Activated naive CD8-positive, alpha-beta T cell treated with anti-CD3 and anti-CD28 coated beads for 36 hours (primary cell): ENCODE data around the gene EIF3I. TPM values are rescaled to one million over a fixed set of nuclear protein-coding genes. Genes with fewer than 3 reads are reported as not detected.
A peak's percentile ranks its signal among the peaks of the same experiment; 100 is the strongest.

Source experiments
- DNase-seq: peaks from one replicate; pipeline ENCODE4 v3.0.0; 2021
- H3K27ac Mint-ChIP-seq: one replicate; pipeline ENCODE4 v1.8.0; 2022; ENCODE audit warnings: mild to moderate bottlenecking, moderate library complexity, mixed read lengths
- H3K27me3 Mint-ChIP-seq: one replicate; pipeline ENCODE4 v1.8.0; 2022; ENCODE audit warnings: mild to moderate bottlenecking, mixed read lengths
- H3K36me3 Mint-ChIP-seq: one replicate; pipeline ENCODE4 v1.8.0; 2021; ENCODE audit warnings: mild to moderate bottlenecking, mixed read lengths
- H3K4me1 Mint-ChIP-seq: one replicate; pipeline ENCODE4 v1.8.0; 2021; ENCODE audit warnings: mixed read lengths
- H3K4me3 Mint-ChIP-seq: one replicate; pipeline ENCODE4 v1.8.0; 2022; ENCODE audit warnings: mild to moderate bottlenecking, moderate library complexity, mixed read lengths
- H3K9me3 Mint-ChIP-seq: one replicate; pipeline ENCODE4 v1.8.0; 2022; ENCODE audit warnings: mixed read lengths
- total RNA-seq, 2 experiments: library from RNA; stranded (reverse); gene quantifications; one replicate each; pipeline ENCODE4 v1.2.3, GENCODE V29; 2021

EIF3I gene
- total RNA-seq, 2 experiments from 2014 or later = 366 to 389 TPM

DNA sequence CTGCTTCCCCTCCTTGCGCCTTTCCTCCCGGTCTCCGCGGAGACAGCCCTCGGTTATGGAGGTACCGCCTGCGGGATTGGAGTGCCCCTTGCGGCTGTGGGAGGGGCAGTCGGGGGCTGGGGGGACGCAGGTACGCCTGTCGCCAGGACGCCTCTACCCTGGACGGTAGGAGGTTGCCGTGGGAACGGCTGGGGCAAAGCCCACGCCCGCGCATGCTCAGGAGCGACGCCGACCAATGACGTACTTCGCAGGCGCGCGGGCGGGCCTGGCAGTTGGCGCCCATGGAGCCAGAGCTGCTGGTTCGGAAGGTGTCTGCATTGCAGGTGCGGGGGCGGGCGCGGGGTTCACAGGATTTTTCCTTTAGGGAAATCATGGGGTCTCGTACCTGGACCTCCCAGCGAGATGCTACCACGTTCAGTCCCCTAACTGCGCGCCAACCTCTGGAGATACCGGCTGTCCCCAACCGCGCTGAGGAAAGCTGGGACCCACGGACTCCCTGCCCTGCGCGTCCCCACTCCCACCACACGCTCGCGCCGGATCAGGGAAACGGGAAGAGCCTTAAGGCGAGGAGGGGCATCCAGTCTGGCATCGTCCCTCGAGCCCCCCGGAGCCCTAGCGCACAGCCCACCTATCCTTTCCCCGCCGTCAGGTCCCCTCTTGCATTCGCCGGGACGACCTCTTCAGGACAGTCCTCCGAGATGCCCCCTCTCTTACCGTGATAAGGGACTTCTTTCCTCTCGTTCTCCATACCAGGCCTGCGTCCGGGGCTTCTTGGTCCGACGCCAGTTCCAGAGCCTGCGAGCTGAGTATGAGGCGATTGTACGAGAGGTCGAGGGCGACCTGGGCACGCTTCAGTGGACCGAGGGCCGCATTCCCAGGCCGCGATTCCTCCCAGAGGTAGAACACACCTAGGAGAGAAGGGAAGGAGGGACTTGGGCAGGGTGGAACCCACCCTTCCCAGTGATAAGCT is 16.5 kb upstream of the EIF3I start, which contains the start of gene IQCC:
IQCC (plus strand) TSS at position 271 of the 970 bp plus-strand sequence; CDS start at position 282, 11 bp downstream.
- H3K36me3 Mint-ChIP-seq = peaks cover 19% of the 10 kb centered on the region
- H3K4me3 Mint-ChIP-seq = peak within 1 kb of the TSS; percentile 92
- H3K4me1 Mint-ChIP-seq = peaks cover 29% of the 10 kb centered on the region
- DNase-seq = peak; percentile 91
- H3K27me3 Mint-ChIP-seq = no peaks in the 10 kb centered on the region
- H3K9me3 Mint-ChIP-seq = no peaks in the 10 kb centered on the region
- H3K27ac Mint-ChIP-seq = peak within 1 kb of the TSS; percentile 82

DNA sequence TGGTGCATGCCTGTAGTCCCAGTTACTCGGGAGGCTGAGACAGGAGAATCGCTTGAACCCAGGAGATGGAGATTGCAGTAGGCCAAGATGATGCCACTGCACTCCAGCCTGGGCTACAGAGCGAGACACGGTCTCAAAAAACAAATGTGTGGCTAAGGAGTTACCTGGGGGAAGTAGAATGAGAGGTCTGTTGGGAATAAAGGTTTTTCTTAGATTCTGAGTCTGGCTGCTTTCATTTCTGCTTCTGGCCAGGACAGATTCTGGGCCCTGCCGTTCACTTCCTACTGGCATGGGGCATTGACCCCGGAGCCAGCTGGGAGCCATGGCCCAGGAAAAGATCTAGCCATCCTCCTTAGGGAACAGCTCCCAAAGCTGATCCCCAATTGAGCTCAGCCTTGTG is 13.7 kb upstream of the EIF3I start:
- no peaks in the 10 kb centered on the region for H3K9me3 Mint-ChIP-seq
- DNase-seq = no peak
- no peak overlapping the region for H3K4me3 Mint-ChIP-seq
- peak overlapping the region; percentile 29 for H3K27ac Mint-ChIP-seq
- no peaks in the 10 kb centered on the region for H3K27me3 Mint-ChIP-seq
- H3K4me1 Mint-ChIP-seq = peaks cover 13% of the 10 kb centered on the region
- H3K36me3 Mint-ChIP-seq = peaks cover 15% of the 10 kb centered on the region

DNA sequence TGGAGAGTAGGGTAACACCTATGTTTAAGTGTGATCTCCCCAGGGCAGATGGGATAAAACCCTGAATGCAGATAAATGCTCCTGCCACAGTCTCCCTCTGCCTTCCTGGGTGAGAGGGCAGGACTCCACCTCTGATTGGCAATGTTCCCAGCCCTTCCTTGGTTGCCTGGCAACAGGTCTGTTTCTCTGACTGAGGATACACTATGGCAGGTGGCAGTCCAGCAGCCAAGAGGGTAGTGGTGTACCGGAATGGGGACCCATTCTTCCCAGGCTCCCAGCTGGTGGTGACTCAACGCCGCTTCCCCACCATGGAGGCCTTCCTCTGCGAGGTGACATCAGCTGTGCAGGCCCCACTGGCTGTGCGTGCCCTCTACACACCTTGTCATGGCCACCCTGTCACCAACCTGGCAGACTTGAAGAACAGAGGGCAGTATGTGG is 13.3 kb upstream of the EIF3I start, which contains the start of gene DCDC2B:
DCDC2B (plus strand) TSS at position 199 of the 438 bp plus-strand sequence; CDS start at position 204, 5 bp downstream.
- Mint-ChIP-seq H3K9me3 (no peaks in the 10 kb centered on the region), H3K36me3 (peaks cover 13% of the 10 kb centered on the region), H3K27ac (peak within 1 kb of the TSS; percentile 29), H3K4me1 (peaks cover 12% of the 10 kb centered on the region), H3K27me3 (no peaks in the 10 kb centered on the region), H3K4me3 (no peak within 1 kb of the TSS)
- no peak for DNase-seq

DNA sequence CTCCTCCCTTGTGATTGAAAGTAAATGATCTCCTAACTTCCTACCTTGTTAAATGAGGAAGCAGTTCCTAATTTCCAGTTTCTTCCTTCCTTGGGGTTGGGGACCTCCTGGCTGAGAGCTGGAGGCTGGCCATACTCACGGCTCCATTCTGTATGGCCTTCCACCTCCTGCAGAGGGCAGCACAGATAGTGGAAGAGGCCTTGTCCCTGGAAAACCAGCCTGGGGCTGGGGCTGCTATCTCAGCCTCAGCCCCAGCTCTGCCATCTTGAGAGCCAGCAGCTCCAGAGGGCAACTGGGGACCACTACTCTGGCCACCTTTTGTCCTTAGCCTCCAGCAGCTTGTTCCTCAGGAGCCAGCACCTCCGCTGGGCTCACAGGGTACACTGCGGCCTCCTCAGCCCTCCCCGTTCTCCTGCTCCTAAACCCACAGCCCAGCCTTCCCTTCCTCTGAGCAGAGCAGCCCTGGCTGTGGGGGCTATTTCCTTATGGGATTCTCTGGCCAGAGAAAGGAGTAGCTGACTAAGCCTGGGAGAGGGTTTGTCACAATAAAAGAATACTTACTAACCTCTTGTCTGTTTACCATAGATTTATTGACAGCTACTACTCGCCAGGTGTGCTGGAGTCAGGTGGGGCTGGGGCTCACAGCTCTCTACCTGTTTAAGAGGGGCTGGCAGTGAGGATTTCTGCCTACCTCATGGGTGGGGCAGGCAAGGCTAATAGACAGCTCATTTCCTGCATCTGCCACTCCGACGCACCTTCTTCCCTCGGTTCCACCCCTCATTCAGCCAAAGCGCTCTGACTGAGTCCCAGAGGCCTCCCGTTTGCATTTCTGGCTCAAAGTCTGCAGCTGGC is 6.4 kb upstream of the EIF3I start:
- no peaks in the 10 kb centered on the region for H3K27me3 Mint-ChIP-seq
- peak; percentile 44 for DNase-seq
- H3K4me1 Mint-ChIP-seq = peaks cover 9% of the 10 kb centered on the region
- no peak overlapping the region for H3K27ac Mint-ChIP-seq
- H3K36me3 Mint-ChIP-seq = peaks cover 1% of the 10 kb centered on the region
- no peaks in the 10 kb centered on the region for H3K9me3 Mint-ChIP-seq
- no peak overlapping the region for H3K4me3 Mint-ChIP-seq

DNA sequence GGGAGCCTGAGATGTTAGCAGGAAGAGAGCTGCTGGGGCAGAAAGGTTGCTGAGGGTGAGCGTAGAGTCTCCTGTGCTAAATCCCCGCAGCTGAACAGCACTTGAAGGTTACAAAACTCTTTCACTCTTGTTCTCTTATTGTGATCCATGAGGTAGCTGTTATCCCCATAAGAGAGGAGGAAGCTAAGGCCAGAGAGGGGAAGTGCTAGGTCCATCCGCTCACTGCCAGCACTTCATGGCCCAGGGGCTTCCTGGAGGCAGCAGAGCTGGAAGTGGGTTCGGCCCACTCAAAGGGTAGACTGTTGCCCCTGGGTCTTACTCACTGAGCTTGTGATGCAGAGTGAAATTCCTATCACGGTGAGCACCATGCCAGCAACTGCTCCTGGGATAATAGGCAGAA is 5.6 kb upstream of the EIF3I start:
- DNase-seq = no peak
- Mint-ChIP-seq H3K27me3 (no peaks in the 10 kb centered on the region), H3K9me3 (no peaks in the 10 kb centered on the region), H3K4me3 (no peak overlapping the region), H3K4me1 (peaks cover 16% of the 10 kb centered on the region), H3K36me3 (peaks cover 1% of the 10 kb centered on the region), H3K27ac (no peak overlapping the region)

DNA sequence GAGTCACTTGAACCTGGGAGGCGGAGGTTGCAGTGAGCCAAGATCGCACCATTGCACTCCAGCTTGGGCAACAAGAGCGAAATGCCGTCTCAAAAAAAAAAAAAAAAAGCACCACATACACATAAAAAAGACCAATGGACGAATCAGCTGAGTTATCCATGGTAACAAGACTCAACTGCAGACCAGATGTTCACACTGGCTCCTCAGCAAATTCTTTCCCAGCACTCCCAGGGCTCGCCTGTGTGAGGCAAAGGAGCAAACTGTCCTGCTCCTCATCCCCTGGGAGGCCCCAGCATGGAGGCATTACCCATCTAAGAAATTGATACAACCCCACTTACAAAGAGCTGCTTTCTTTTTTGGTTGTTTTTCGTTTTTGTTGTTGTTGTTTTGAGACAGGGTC is 3.2 kb upstream of the EIF3I start:
- Mint-ChIP-seq H3K36me3 (peaks cover 15% of the 10 kb centered on the region), H3K27ac (no peak overlapping the region), H3K27me3 (no peaks in the 10 kb centered on the region), H3K4me1 (peaks cover 26% of the 10 kb centered on the region), H3K9me3 (no peaks in the 10 kb centered on the region), H3K4me3 (no peak overlapping the region)
- DNase-seq = no peak

DNA sequence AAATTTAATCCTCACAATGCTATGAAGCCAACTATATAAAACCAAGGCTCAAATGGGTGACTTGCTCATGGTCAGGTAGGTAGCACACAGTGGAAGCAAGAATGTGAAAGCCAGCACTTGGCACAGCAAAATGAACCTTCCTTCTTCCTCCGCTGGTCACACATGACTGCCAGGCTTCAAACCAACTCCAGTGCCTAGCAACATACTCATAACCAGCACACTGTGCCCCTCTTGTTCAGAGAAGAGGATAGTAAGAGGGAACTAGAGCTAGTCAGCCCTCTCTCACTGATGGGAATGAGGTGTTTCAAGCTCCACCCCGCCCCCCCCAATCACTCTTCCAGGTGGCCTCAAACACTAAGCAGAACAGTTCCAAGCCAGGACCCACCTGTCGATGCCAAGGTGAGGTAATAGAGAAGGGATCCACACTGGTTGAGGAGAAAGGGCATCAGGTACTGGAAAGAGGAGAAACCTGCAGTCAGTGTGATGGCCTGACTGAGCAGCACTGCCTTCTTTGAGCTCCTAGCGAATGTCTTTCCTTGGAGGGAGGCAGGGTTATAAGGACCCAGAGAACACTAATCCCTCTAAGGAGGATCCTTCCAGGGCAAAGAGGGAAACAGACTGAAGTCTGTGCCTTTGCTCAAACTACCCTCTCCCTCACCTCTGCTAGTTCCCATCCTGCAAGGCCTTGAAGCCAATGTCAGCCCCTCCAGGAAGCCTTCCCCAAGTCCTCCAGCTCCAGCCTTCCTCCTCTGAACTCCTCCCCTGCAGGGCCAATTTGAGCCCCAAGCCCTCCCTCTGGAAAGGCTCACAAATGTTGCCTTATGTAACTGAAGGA is 1.2 kb upstream of the EIF3I start:
- peak overlapping the region; percentile 96 for H3K27ac Mint-ChIP-seq
- H3K27me3 Mint-ChIP-seq = no peaks in the 10 kb centered on the region
- H3K9me3 Mint-ChIP-seq = no peaks in the 10 kb centered on the region
- H3K36me3 Mint-ChIP-seq = peaks cover 22% of the 10 kb centered on the region
- DNase-seq = no peak
- peaks cover 30% of the 10 kb centered on the region for H3K4me1 Mint-ChIP-seq
- peak overlapping the region; percentile 93 for H3K4me3 Mint-ChIP-seq

DNA sequence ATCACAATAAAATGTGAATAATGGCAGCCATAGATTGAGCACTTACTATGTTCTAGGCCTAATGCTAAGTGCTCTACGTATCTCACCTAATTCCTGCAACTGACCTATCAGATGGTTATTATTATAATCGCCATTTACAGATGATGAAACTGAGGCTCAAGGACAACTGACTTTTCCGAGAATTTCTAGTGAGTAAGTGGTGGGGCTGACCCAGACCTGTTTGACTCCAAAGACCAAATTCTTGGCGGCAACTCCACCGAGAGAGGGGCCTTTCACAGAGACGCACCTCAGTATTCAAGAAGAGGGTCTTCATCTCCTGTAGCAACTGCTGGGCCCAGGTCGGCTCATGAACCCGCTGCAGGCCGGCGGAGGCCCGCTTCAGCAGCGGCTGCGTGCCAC is 627 bp upstream of the EIF3I start:
- H3K4me3 Mint-ChIP-seq = peak overlapping the region; percentile 93
- peak overlapping the region; percentile 96 for H3K27ac Mint-ChIP-seq
- H3K36me3 Mint-ChIP-seq = peaks cover 23% of the 10 kb centered on the region
- no peaks in the 10 kb centered on the region for H3K9me3 Mint-ChIP-seq
- no peak for DNase-seq
- peaks cover 32% of the 10 kb centered on the region for H3K4me1 Mint-ChIP-seq
- H3K27me3 Mint-ChIP-seq = no peaks in the 10 kb centered on the region

DNA sequence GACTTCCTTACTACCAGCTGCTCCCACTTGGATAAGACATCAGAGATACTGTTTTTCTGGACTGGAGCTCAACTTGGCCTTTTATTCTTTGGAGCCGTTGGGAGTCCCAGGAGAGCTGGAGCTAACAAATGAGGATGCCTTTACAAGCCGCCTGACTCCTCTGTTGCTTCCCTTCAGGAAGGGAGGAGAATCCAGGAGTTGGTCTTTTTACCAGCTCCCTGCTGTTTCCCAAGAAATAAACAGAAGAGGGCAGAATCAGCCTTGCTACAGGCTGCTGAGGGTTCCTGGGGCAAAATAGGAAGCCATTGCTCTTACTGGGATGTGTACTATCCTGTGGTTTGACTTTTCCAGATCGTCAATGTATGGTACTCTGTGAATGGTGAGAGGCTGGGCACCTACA is 1.5 kb downstream of the EIF3I start:
- Mint-ChIP-seq H3K27me3 (no peaks in the 10 kb centered on the region), H3K36me3 (peaks cover 28% of the 10 kb centered on the region), H3K9me3 (no peaks in the 10 kb centered on the region), H3K27ac (peak overlapping the region; percentile 96), H3K4me1 (peaks cover 38% of the 10 kb centered on the region), H3K4me3 (peak overlapping the region; percentile 93)
- no peak for DNase-seq

DNA sequence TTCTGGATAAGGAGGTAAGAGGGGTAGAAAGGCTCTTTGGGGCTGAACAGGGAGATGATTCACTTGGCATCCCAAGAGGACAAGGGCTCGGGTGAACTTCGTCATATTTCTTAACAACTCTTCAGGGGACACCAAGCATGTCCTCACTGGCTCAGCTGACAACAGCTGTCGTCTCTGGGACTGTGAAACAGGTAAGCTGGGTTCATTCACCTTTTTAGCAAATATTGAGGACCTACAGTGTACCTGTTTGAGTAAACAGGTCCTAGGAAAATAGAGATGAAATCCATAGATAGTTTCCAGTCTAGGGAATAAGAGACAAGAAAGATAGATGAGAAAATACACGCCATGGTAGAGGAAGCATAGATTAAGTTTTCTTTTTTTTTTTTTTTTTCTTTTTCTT is 2.1 kb downstream of the EIF3I start:
- Mint-ChIP-seq H3K36me3 (peaks cover 33% of the 10 kb centered on the region), H3K4me3 (peak overlapping the region; percentile 93), H3K27ac (peak overlapping the region; percentile 62), H3K9me3 (no peaks in the 10 kb centered on the region), H3K27me3 (no peaks in the 10 kb centered on the region), H3K4me1 (peaks cover 40% of the 10 kb centered on the region)
- no peak for DNase-seq

DNA sequence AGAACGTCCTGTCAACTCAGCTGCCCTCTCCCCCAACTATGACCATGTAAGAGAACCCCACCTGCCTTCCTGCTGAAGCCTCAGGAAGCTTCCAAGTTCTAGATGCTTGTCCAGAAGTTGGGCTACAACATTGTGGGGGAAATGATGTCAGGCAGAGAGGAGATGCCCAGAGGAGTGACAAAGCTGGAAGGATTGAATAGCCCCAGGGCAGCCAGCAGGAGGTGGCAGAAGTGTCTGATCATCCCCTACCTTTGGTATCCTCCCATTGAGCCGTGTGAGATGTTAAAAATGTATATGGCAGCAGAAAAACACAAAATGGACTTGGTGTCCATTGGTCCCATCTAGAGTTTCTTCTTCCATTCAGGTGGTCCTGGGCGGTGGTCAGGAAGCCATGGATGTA is 6.6 kb downstream of the EIF3I start:
- no peaks in the 10 kb centered on the region for H3K9me3 Mint-ChIP-seq
- no peaks in the 10 kb centered on the region for H3K27me3 Mint-ChIP-seq
- peaks cover 16% of the 10 kb centered on the region for H3K4me1 Mint-ChIP-seq
- no peak overlapping the region for H3K27ac Mint-ChIP-seq
- H3K4me3 Mint-ChIP-seq = no peak overlapping the region
- no peak for DNase-seq
- H3K36me3 Mint-ChIP-seq = peaks cover 27% of the 10 kb centered on the region

DNA sequence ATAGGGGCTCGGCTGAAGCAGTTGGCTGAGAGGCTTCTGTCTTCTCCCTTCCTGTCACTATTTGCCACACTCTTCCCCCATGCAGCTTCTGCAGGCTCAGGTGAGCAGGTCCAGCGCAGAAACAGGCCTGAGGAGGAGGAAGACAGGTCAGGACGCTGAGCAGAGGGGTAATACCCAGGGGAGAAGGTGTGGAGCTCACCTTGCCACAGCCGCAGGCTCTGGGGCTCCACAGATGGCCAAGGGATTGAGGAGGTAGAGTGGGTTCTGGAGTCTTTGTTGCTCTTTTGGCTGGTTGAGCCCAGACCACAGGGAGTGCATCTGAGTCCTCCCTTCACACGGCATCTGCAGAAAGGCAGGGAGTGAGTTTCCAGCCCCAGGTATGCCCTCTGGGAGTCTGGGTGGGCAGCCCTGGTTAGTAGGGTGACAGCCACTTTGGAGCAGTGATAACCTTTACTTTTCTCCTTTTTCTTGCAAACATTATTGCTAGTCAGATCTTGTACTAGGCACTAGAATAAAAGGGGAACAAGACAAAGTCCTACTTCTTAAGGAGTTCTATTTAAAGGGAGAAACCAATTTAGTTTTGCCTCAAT is 9.7 kb downstream of the EIF3I start:
- peaks cover 15% of the 10 kb centered on the region for H3K36me3 Mint-ChIP-seq
- H3K27me3 Mint-ChIP-seq = no peaks in the 10 kb centered on the region
- H3K9me3 Mint-ChIP-seq = no peaks in the 10 kb centered on the region
- no peak overlapping the region for H3K4me3 Mint-ChIP-seq
- peaks cover 7% of the 10 kb centered on the region for H3K4me1 Mint-ChIP-seq
- H3K27ac Mint-ChIP-seq = no peak overlapping the region
- DNase-seq = no peak

DNA sequence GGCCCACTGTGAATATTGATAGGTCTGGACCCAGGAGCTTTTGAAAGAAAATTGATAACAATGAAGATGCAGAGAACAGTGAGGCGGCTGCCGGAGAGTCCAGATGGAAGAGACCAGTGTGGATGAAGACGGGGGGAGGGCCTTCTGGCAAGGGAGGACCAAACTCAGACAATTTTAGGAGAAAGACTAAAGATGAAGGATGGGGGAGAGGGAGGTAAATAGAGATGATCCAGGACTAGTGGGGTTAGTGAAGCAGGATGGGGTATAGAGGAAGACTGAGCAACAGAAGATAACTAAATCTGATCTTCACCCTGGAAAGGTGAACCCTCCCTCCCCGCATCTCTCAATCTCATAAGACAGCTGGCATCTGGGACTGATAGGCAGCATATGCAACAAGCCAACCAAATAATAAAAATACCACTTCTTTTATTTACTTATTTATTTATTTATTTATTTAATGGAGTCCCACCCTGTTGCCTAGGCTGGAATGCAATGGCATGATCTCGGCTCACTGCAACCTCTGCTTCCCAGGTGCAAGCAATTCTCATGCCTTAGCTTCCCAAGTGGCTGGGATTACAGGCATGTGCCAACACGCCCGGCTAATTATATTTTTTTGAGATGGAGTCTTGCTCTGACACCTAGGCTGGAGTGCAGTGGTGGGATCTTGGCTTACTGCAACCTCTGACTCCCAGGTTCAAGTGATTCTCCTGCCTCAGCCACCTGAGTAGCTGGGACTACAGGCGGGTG is 10.5 kb downstream of the EIF3I start:
- no peak for DNase-seq
- Mint-ChIP-seq H3K9me3 (no peaks in the 10 kb centered on the region), H3K36me3 (peaks cover 13% of the 10 kb centered on the region), H3K27me3 (no peaks in the 10 kb centered on the region), H3K4me1 (peaks cover 6% of the 10 kb centered on the region), H3K27ac (no peak overlapping the region), H3K4me3 (no peak overlapping the region)
